PC-9 (cell line): ENCODE results near the gene RPL14.

Experiments used
- CTCF ChIP-seq: fragments of 200-600 bp; sonication (generic); conservative IDR thresholded peaks from 2 replicates; pipeline ENCODE4 v1.6.1; 2017; ENCODE audit warnings: mixed run types, antibody characterized with exemption, mild to moderate bottlenecking, moderate library complexity
- EZH2 ChIP-seq: fragments of 200-600 bp; sonication (generic); IDR thresholded peaks from 2 replicates; pipeline ENCODE4 v1.8.0; 2017; ENCODE audit warnings: antibody characterized with exemption, low read depth

- TF ChIP-seq CTCF, result no peak
- TF ChIP-seq EZH2, result no peak
These were observed 54.0 kb downstream of the RPL14 start for GRCh38 chr3:40511031-40511718.
